PC-9 (cell line): Measurements from ENCODE around the gene PIAS1.

Source experiments
- CTCF ChIP-seq: fragments of 200-600 bp; sonication (generic); conservative IDR thresholded peaks from 2 replicates; pipeline ENCODE4 v1.6.1; 2017; ENCODE audit warnings: mixed run types, antibody characterized with exemption, mild to moderate bottlenecking, moderate library complexity
- EZH2 ChIP-seq: fragments of 200-600 bp; sonication (generic); IDR thresholded peaks from 2 replicates; pipeline ENCODE4 v1.8.0; 2017; ENCODE audit warnings: antibody characterized with exemption, low read depth

DNA sequence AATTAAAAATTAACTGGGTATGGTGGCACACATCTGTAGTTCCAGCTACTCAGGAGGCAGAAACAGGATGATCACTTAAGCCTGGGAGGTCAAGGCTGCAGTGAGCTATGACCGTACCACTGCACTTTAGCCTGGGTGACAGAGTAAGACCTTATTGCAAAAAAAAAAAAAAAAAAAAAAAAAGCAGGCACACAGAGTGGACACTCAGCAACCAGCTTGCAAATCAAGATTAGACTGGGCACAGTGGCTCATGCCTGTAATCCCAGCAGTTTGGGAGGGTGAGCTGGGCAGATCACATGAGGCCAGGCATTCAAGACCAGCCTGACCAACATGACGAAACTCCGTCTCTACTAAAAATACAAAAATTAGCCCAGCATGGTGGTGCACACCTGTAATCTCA is 170.0 kb downstream of the PIAS1 start:
- no peak for TF ChIP-seq CTCF
- no peak for TF ChIP-seq EZH2
